ENCODE results near the gene PDHX.
"Not testable (repeated sequence)": the region's sequence is repeated elsewhere in the genome, so short reads cannot be mapped to it uniquely, and the experiment has no call there.

Gene PDHX

GRCh38 chr11:35017528-35018342 is 101.3 kb downstream of the PDHX start:
- DNase-seq (ENCODE audit: low read depth in 2 of 2), result no peak

GRCh38 chr11:35021589-35021988 is 105.2 kb downstream of the PDHX start:
- DNase-seq (ENCODE audit: low read depth in 2 of 2), result no peak

GRCh38 chr11:35023940-35024339 is 107.5 kb downstream of the PDHX start:
- not testable (repeated sequence) for DNase-seq (ENCODE audit: low read depth in 2 of 2)

- not testable (repeated sequence) for DNase-seq (ENCODE audit: low read depth in 2 of 2)
Observed at GRCh38 chr11:35028007-35028406, 111.6 kb downstream of the PDHX start.

- DNase-seq (ENCODE audit: low read depth in 2 of 2), result no peak
Observed at GRCh38 chr11:35029979-35030682, 113.7 kb downstream of the PDHX start.

GRCh38 chr11:35030716-35031213 is 114.3 kb downstream of the PDHX start:
- no peak for DNase-seq (ENCODE audit: low read depth in 2 of 2)

GRCh38 chr11:35031346-35031745 is 114.9 kb downstream of the PDHX start:
- DNase-seq (ENCODE audit: low read depth in 2 of 2), result no peak

- DNase-seq (ENCODE audit: low read depth in 2 of 2), result no peak
Observed at GRCh38 chr11:35031867-35032266, 115.4 kb downstream of the PDHX start.

- no peak for DNase-seq (ENCODE audit: low read depth in 2 of 2)
Observed at GRCh38 chr11:35033011-35033410, 116.6 kb downstream of the PDHX start.

GRCh38 chr11:35034401-35034800 is 118.0 kb downstream of the PDHX start:
- DNase-seq (ENCODE audit: low read depth in 2 of 2), result no peak

GRCh38 chr11:35035894-35036408 is 119.5 kb downstream of the PDHX start:
- no peak for DNase-seq (ENCODE audit: low read depth in 2 of 2)

GRCh38 chr11:35036639-35037038 is 120.2 kb downstream of the PDHX start:
- DNase-seq (ENCODE audit: low read depth in 2 of 2), result no peak

- DNase-seq (ENCODE audit: low read depth in 2 of 2), result no peak
Observed at GRCh38 chr11:35038211-35038928, 122.0 kb downstream of the PDHX start.

GRCh38 chr11:35039076-35039475 is 122.7 kb downstream of the PDHX start:
- DNase-seq (ENCODE audit: low read depth in 2 of 2), result no peak

GRCh38 chr11:35040221-35040942 is 124.0 kb downstream of the PDHX start:
- DNase-seq (ENCODE audit: low read depth in 2 of 2), result peak; percentile 33 to 42

GRCh38 chr11:35041070-35041554 is 124.7 kb downstream of the PDHX start:
- DNase-seq (ENCODE audit: low read depth in 2 of 2), result no peak

- DNase-seq (ENCODE audit: low read depth in 2 of 2), result no peak
Observed at GRCh38 chr11:35042224-35042623, 125.8 kb downstream of the PDHX start.

GRCh38 chr11:35042913-35043312 is 126.5 kb downstream of the PDHX start:
- DNase-seq (ENCODE audit: low read depth in 2 of 2), result no peak

GRCh38 chr11:35043936-35044335 is 127.5 kb downstream of the PDHX start:
- DNase-seq (ENCODE audit: low read depth in 2 of 2), result no peak

GRCh38 chr11:35045236-35045820 is 128.9 kb downstream of the PDHX start:
- peak; percentile 40 to 55 for DNase-seq (ENCODE audit: low read depth in 2 of 2)
